ENCODE measurements around the gene EGLN3.

DNA sequence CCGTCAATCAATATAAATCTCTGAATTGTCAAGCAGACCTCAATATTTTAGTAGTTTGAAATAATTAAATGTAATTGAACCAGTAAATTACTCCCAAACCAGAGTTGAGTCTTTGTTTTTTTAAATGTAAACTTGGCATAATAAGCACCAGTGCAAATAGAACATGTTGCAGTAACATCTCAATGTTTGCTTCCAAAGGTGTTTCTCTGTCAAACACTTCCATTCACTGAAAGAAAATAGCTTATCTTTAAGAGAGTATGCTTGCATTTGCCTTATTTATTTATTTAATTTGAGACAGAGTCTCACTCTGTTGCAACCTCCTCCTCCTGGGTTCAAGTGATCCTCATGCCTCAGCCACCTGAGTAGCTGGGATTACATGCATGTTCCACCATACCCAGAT lies 39.9 kb upstream of the EGLN3 start:
- TF ChIP-seq, protein P1, sequence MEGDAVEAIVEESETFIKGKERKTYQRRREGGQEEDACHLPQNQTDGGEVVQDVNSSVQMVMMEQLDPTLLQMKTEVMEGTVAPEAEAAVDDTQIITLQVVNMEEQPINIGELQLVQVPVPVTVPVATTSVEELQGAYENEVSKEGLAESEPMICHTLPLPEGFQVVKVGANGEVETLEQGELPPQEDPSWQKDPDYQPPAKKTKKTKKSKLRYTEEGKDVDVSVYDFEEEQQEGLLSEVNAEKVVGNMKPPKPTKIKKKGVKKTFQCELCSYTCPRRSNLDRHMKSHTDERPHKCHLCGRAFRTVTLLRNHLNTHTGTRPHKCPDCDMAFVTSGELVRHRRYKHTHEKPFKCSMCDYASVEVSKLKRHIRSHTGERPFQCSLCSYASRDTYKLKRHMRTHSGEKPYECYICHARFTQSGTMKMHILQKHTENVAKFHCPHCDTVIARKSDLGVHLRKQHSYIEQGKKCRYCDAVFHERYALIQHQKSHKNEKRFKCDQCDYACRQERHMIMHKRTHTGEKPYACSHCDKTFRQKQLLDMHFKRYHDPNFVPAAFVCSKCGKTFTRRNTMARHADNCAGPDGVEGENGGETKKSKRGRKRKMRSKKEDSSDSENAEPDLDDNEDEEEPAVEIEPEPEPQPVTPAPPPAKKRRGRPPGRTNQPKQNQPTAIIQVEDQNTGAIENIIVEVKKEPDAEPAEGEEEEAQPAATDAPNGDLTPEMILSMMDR (IDR thresholded peaks at IDR 0.05), result no peak
- no peak for TF ChIP-seq POLR2A (IDR thresholded peaks at IDR 0.05)

Measured in right lobe of liver (tissue), 4 donors.